PC-3 (cell line): ENCODE results near the gene PRR15L. TPM values are rescaled to one million over a fixed set of nuclear protein-coding genes. Genes with fewer than 3 reads are reported as not detected.

Experiments used
- ATAC-seq: fragments of 200-7000 bp; cut with Tn5 transposase; 2 replicates; pipeline ENCODE4 v1.9.1; 2020; ENCODE audit warnings: mild to moderate bottlenecking, moderate library complexity
- BruUV-seq: library from RNA; stranded (reverse); fragments of 400-500 nt; replicated peaks from 2 replicates; lab custom pipeline; 2021; lab: Mats Ljungman, UMichigan
- CTCF ChIA-PET: fragments of 300-600 bp; sonication (Branson Sonifier 250); formaldehyde crosslinking; loops from one replicate; lab custom pipeline; 2022; ENCODE audit warnings: antibody characterized with exemption; lab: Charles Lee
- POLR2A ChIA-PET: fragments of 300-600 bp; sonication (Branson Sonifier 250); formaldehyde crosslinking; loops from one replicate; lab custom pipeline; 2022; ENCODE audit warnings: antibody characterized with exemption; ENCODE audit not compliant: unreplicated experiment; lab: Charles Lee
- DNase-seq: peaks from one replicate; pipeline ENCODE4 v3.0.0-alpha.2; 2015
- H2AFZ ChIP-seq: fragments of 300-600 bp; sonication (generic); 2 replicates; pipeline ENCODE4 v1.6.0; 2016; ENCODE audit warnings: antibody characterized with exemption, low read length
- H3F3A ChIP-seq: fragments of 300-600 bp; sonication (generic); one replicate; pipeline ENCODE4 v1.6.0; 2017; ENCODE audit warnings: antibody characterized with exemption, low read length, control low read depth, mild to moderate bottlenecking; ENCODE audit not compliant: unreplicated experiment
- H3K27ac ChIP-seq: fragments of 300-600 bp; sonication (generic); 2 replicates; pipeline ENCODE4 v1.5.1; 2016; ENCODE audit warnings: mild to moderate bottlenecking, low read length
- H3K27me3 ChIP-seq: fragments of 300-600 bp; sonication (generic); 2 replicates; pipeline ENCODE4 v1.6.1; 2016; ENCODE audit warnings: low read length, mixed read lengths
- H3K36me3 ChIP-seq: fragments of 300-600 bp; sonication (generic); 2 replicates; pipeline ENCODE4 v1.6.1; 2016; ENCODE audit warnings: low read depth, mixed run types, low read length, mixed read lengths
- H3K4me1 ChIP-seq: fragments of 300-600 bp; sonication (generic); 2 replicates; pipeline ENCODE4 v1.5.1; 2016; ENCODE audit warnings: low read length; ENCODE audit not compliant: insufficient read depth
- H3K4me2 ChIP-seq: fragments of 300-600 bp; sonication (generic); 2 replicates; pipeline ENCODE4 v1.6.0; 2016; ENCODE audit warnings: low read length
- H3K4me3 ChIP-seq: fragments of 300-600 bp; sonication (generic); 2 replicates; pipeline ENCODE4 v1.5.1; 2016; ENCODE audit warnings: mild to moderate bottlenecking, low read length, mixed read lengths
- H3K79me2 ChIP-seq: fragments of 300-600 bp; sonication (generic); 2 replicates; pipeline ENCODE4 v1.6.1; 2017; ENCODE audit warnings: low read length, mixed read lengths
- H3K9ac ChIP-seq: fragments of 300-600 bp; sonication (generic); 2 replicates; pipeline ENCODE4 v1.6.0; 2016; ENCODE audit warnings: mild to moderate bottlenecking, low read length
- H3K9me2 ChIP-seq: fragments of 300-600 bp; sonication (generic); replicated peaks from 2 replicates; pipeline ENCODE4 v1.6.1; 2016; ENCODE audit warnings: mixed run types, low read length, mixed read lengths
- H3K9me3 ChIP-seq: fragments of 300-600 bp; sonication (generic); 2 replicates; pipeline ENCODE4 v1.6.1; 2016; ENCODE audit warnings: low read length, mixed read lengths
- H4K20me1 ChIP-seq: fragments of 300-600 bp; sonication (generic); 2 replicates; pipeline ENCODE4 v1.6.1; 2016; ENCODE audit warnings: low read length, mixed read lengths
- CTCF ChIP-seq: fragments of 300-600 bp; sonication (generic); conservative IDR thresholded peaks from 2 replicates; pipeline ENCODE4 v1.5.1; 2017; ENCODE audit warnings: antibody characterized with exemption, low read depth, mild to moderate bottlenecking, low read length
- EZH2 ChIP-seq: fragments of 300-600 bp; sonication (generic); IDR thresholded peaks from one replicate; pipeline ENCODE4 v1.6.1; 2017; ENCODE audit warnings: antibody characterized with exemption, mild to moderate bottlenecking, low read length; ENCODE audit not compliant: unreplicated experiment
- EZH2phosphoT487 ChIP-seq: fragments of 300-600 bp; sonication (generic); IDR thresholded peaks from 2 replicates; pipeline ENCODE4 v1.6.1; 2018; ENCODE audit warnings: mild to moderate bottlenecking, antibody characterized with exemption, low read length, borderline replicate concordance
- intact Hi-C: fragments of 100-400 bp; cut with micrococcal nuclease; formaldehyde crosslinking; loops from 2 replicates; pipeline ENCODE4 v1.9.0; 2023
- total RNA-seq: library from RNA; depleted of rRNA; stranded (reverse); fragments of >200 nt; gene quantifications from 2 replicates; pipeline ENCODE4 v1.2.3, GENCODE V29; 2014

The PRR15L gene
- total RNA-seq, 1 experiment from 2014 or later = 6.0 TPM

- BruUV-seq = TSS peak; percentile 69
- H3K9me3 ChIP-seq = no peaks in the 10 kb centered on the region
- peaks cover 49% of the 10 kb centered on the region for H3K4me1 ChIP-seq
- H4K20me1 ChIP-seq = no peaks in the 10 kb centered on the region
- no peak overlapping the region for H3K4me3 ChIP-seq
- no peaks in the 10 kb centered on the region for H3F3A ChIP-seq
- ATAC-seq (peak; percentile 59), DNase-seq (peak; percentile 98)
- CTCF ChIA-PET = interaction anchor here (1.0 to 2.0 kb wide), 5 partner anchors 18 to 58 kb away, joined by 5 to 10 read pairs (median 6); no protein-coding TSS in a partner anchor
- H3K27me3 ChIP-seq = no peaks in the 10 kb centered on the region
- POLR2A ChIA-PET = interaction anchor here (0.7 to 1.1 kb wide), 3 partner anchors 10 to 26 kb away, joined by 3 to 4 read pairs (median 3); partner anchors contain the start of genes PNPO and PRR15L
- no peaks in the 10 kb centered on the region for H3K9me2 ChIP-seq
- TF ChIP-seq EZH2phosphoT487 = no peak
- TF ChIP-seq CTCF = no peak
- TF ChIP-seq EZH2 = no peak
- peak overlapping the region; percentile 38 for H3K4me2 ChIP-seq
- peak overlapping the region; percentile 61 for H3K9ac ChIP-seq
- intact Hi-C loops = no loop called here
- H2AFZ ChIP-seq = peak overlapping the region; percentile 41
- H3K36me3 ChIP-seq = no peaks in the 10 kb centered on the region; the same call in 1 of the 2 replicates
- H3K79me2 ChIP-seq = peaks cover 18% of the 10 kb centered on the region
- H3K27ac ChIP-seq = peak overlapping the region; percentile 92
Observed at GRCh38 chr17:47967607-47968252, 10.0 kb upstream of the PRR15L start.

DNA sequence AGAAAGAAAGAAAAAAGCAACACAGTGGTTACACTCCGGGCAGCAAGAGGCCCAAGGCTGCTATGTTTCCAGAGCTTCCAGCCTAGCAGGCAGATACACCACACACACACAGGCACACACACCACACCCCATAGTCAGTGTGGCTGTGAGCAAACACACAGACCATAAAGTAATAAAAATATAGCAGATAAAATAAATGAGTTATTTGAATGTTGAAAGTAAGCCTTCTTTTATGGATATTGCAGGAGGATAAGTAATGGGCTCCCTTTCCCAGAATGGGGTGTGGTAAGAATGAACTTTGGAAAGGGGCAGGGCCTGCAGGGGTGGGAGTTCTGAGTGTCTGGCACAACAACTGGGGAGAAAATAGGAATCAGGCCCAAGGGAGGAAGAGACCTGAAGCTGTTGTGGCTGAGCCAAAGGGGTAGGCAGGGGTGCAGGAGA, 8.4 kb upstream of the PRR15L start:
- H3K27ac ChIP-seq = peak overlapping the region; percentile 92
- BruUV-seq = no TSS peak
- H3K9me2 ChIP-seq = no peaks in the 10 kb centered on the region
- no peaks in the 10 kb centered on the region for H3K9me3 ChIP-seq
- H4K20me1 ChIP-seq = no peaks in the 10 kb centered on the region
- H3K27me3 ChIP-seq = no peaks in the 10 kb centered on the region
- H3K9ac ChIP-seq = no peak overlapping the region
- H2AFZ ChIP-seq = no peak overlapping the region
- peaks cover 36% of the 10 kb centered on the region for H3K4me1 ChIP-seq
- ChIA-PET CTCF (no interaction called here), POLR2A (no interaction called here)
- no peak overlapping the region for H3K4me3 ChIP-seq
- intact Hi-C loops = no loop called here
- DNase-seq = peak; percentile 38
- H3K4me2 ChIP-seq = no peak overlapping the region
- peak; percentile 12 for ATAC-seq
- TF ChIP-seq EZH2phosphoT487 (no peak), CTCF (no peak), EZH2 (no peak)
- H3K79me2 ChIP-seq = peaks cover 1% of the 10 kb centered on the region
- no peaks in the 10 kb centered on the region for H3K36me3 ChIP-seq
- no peaks in the 10 kb centered on the region for H3F3A ChIP-seq

DNA sequence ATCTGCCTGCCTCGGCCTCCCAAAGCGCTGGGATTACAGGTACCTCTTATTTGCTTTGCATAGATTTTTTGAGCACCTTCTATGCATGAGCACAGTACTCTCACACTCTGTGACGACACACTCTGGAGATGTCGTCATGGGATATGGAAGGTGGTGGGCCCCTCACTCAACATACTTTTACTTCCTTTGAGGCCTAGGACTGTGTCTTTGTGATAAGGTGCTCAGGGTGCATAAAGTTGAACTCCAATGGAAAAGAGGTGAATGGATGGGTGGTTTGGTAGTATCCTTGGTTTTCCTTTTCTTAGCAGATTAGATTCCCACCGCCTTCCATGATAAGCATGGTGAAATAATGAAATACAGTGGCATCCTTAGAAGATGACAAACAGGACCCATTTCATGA, 7.2 kb upstream of the PRR15L start:
- Histone ChIP-seq H3K27me3 (no peaks in the 10 kb centered on the region), H3K9me2 (no peaks in the 10 kb centered on the region), H3K4me3 (no peak overlapping the region), H3K4me2 (no peak overlapping the region), H3K36me3 (no peaks in the 10 kb centered on the region), H3F3A (no peaks in the 10 kb centered on the region), H3K9me3 (no peaks in the 10 kb centered on the region), H3K27ac (no peak overlapping the region), H2AFZ (no peak overlapping the region), H4K20me1 (no peaks in the 10 kb centered on the region), H3K4me1 (peaks cover 33% of the 10 kb centered on the region), H3K79me2 (no peaks in the 10 kb centered on the region), H3K9ac (no peak overlapping the region)
- BruUV-seq = no TSS peak
- ATAC-seq (no peak), DNase-seq (no peak)
- CTCF ChIA-PET = no interaction called here
- intact Hi-C loops = no loop called here
- TF ChIP-seq EZH2phosphoT487 (no peak), CTCF (no peak), EZH2 (no peak)
- POLR2A ChIA-PET = no interaction called here
